ENCODE measurements around the gene FARP1.

FARP1 gene

GRCh38 chr13:98310485-98311199 is 167.7 kb downstream of the FARP1 start:
- no peak for DNase-seq (ENCODE audit: low spot score)

- no peak for DNase-seq (ENCODE audit: low spot score)
Measured at GRCh38 chr13:98311200-98311548, 168.3 kb downstream of the FARP1 start.

GRCh38 chr13:98312606-98313005 is 169.7 kb downstream of the FARP1 start:
- DNase-seq (ENCODE audit: low spot score) = no peak

GRCh38 chr13:98313023-98313921 is 170.4 kb downstream of the FARP1 start:
- no peak for DNase-seq (ENCODE audit: low spot score)

- no peak for DNase-seq (ENCODE audit: low spot score)
Measured at GRCh38 chr13:98313922-98314292, 171.0 kb downstream of the FARP1 start.

- DNase-seq (ENCODE audit: low spot score) = peak; percentile 83
Measured at GRCh38 chr13:98315466-98315865, 172.6 kb downstream of the FARP1 start.

GRCh38 chr13:98315902-98316301 is 173.0 kb downstream of the FARP1 start:
- no peak for DNase-seq (ENCODE audit: low spot score)

GRCh38 chr13:98317573-98318171 is 174.8 kb downstream of the FARP1 start:
- DNase-seq (ENCODE audit: low spot score) = no peak

GRCh38 chr13:98318263-98318878 is 175.5 kb downstream of the FARP1 start:
- no peak for DNase-seq (ENCODE audit: low spot score)

- no peak for DNase-seq (ENCODE audit: low spot score)
Measured at GRCh38 chr13:98320561-98321105, 177.7 kb downstream of the FARP1 start.

GRCh38 chr13:98321395-98321794 is 178.5 kb downstream of the FARP1 start:
- no peak for DNase-seq (ENCODE audit: low spot score)

- no peak for DNase-seq (ENCODE audit: low spot score)
Measured at GRCh38 chr13:98322091-98322718, 179.3 kb downstream of the FARP1 start.

- DNase-seq (ENCODE audit: low spot score) = no peak
Measured at GRCh38 chr13:98324105-98324504, 181.2 kb downstream of the FARP1 start.

- DNase-seq (ENCODE audit: low spot score) = no peak
Measured at GRCh38 chr13:98325724-98326123, 182.8 kb downstream of the FARP1 start.

- no peak for DNase-seq (ENCODE audit: low spot score)
Measured at GRCh38 chr13:98326291-98326690, 183.4 kb downstream of the FARP1 start.

GRCh38 chr13:98327371-98328270 is 184.7 kb downstream of the FARP1 start:
- DNase-seq (ENCODE audit: low spot score) = no peak

- DNase-seq (ENCODE audit: low spot score) = no peak
Measured at GRCh38 chr13:98328511-98328910, 185.6 kb downstream of the FARP1 start.

GRCh38 chr13:98332222-98332621 is 189.3 kb downstream of the FARP1 start:
- no peak for DNase-seq (ENCODE audit: low spot score)

GRCh38 chr13:98332691-98333090 is 189.8 kb downstream of the FARP1 start:
- no peak for DNase-seq (ENCODE audit: low spot score)

GRCh38 chr13:98333486-98333885 is 190.6 kb downstream of the FARP1 start:
- DNase-seq (ENCODE audit: low spot score) = no peak
